Measurements from ENCODE around the gene TKTL1. TPM values are rescaled to one million over a fixed set of nuclear protein-coding genes. Genes with fewer than 3 reads are reported as not detected.
"Not testable (repeated sequence)": the region's sequence is repeated elsewhere in the genome, so short reads cannot be mapped to it uniquely, and the experiment has no call there.

Gene TKTL1
- total RNA-seq, 1 donor from 2014 or later: 1.0 TPM

DNA sequence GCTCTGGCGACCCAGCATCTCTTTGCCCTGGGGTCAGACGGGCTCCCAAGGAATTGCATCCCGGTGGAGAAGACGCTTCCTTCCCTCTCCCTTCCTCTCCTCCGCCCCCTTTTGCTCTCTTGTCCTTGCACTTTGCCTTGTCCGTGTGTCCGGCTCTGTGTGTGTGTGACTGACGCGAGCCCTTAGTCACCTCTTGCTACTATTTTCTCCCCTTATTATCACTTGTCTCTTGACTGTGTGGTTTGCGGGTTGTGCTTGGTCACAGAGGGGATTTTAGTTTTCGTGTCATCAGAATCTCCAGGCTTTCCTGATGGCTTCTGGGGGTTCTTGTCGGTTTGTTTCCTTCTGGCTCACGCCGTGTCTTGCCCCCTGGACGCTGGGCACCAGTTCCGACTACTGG is 47.5 kb downstream of the TKTL1 start:
- intact Hi-C loops (cut with micrococcal nuclease): not testable (repeated sequence)

DNA sequence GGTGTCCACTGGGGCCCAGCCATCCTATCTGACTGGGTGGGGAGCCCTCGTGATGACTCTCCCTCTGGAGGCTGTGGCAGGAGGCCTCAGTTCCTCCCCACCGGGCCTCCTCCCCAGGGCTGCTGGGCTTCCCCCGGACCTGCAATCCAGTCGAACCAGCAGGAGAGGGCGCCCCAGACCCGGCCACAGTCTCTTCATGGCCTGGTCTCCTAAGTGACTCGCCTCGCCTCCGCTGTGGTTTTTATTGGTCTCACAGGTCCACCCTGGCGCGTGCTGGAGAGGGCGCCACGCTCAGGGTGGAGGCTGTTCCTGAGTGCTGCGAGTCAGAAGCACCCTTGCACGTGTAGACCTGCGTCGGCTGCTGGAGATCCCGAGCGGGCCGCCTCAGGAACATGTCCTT is 48.0 kb downstream of the TKTL1 start:
- intact Hi-C loops (cut with micrococcal nuclease): not testable (repeated sequence)

DNA sequence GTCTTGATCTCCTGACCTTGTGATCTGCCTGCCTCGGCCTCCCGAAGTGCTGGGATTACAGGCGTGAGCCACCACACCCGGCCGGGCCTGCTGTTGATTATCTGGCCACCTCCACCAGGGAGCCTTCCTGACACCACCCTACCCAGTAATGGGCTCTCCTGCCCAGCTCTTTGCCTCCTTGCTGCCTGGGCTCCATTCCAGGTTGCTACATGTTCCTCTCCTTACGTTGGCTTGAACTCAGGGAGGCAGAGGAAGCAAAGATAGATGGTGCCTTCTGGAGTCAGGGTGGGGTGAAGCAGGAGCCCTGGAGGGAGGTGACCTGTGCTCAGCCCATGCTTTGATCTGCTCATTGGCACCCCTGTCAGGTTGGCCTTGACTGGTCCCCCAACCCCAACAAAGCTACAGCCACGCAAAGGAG is 52.5 kb downstream of the TKTL1 start:
- intact Hi-C loops (cut with micrococcal nuclease): no loop called here

DNA sequence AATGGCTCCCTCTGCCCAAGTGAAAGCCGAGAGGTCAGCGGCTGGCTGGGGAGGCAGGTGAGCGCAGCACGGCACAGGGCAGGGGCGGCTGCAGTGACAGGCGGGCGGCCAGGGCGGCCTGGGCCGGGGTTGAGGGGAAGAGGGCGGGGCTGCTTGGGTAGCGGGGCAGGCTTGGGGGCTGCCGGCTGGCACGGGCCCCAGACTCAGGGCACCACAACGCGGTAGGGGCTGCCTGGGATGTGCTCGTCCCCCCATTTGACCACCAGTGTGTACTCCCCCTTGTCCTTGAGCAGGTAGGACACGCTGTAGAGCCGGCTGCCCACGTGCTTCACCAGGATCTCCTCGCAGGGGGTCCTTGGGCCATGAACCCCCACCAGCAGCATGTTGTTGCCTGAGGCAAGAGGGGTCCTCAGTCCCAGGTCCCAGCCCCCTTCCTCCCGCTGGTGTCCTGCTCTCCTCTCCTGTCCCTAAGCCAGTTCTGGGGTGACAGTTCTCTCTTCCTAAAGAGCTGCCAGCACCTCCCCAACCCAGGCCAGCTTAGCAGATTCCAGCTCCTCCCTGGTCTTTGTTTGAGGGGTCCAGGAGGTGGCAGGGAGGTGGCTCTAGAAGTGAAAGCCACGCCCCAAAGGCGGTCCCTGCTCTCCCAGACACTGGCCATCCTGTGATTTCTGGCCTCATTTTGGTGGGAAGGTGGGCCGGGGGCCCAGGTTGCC is 53.2 kb downstream of the TKTL1 start:
- intact Hi-C loops (cut with micrococcal nuclease): no loop called here

- intact Hi-C loops (cut with micrococcal nuclease): no loop called here
Measured at GRCh38 chrX:154349359-154349935, 53.9 kb downstream of the TKTL1 start.

- intact Hi-C loops (cut with micrococcal nuclease): no loop called here
Measured at GRCh38 chrX:154349979-154350378, 54.4 kb downstream of the TKTL1 start.

DNA sequence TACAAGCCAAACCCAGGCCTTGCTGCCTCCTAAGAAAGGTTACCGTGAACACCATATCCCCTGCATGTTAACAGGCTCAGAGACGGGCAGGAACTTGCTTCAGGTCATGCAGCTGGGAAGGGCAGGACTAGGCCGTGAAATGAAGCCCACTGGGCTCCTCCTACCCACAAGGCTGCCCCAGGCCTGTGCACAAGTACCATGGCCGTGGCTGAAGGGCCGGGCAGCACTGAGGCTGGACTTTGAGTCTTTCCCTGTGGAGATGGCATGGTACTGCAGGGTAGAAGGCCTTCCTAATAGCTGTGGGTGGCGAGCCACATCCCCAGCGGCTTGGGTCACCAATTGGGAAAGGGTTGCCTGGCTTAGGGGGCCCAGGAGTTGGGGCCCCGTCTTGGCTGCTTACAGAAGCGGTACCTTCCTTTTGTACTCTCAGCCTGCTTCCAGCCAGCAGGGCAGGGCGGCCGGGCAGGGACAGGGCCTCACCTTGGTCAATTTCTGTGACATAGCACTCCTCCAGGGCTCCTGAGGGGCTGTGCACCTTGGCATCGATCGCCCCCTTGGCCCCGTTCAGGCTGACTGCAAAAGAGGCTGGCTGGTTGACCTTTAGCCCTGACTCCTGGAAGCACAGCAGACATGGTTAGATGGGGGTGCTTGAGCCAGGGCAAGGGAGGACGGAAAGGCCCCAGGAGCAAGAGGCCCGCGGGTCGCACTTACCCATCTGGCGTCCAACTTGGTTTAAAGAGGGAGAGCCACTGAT is 55.0 kb downstream of the TKTL1 start:
- intact Hi-C loops (cut with micrococcal nuclease): no loop called here

- intact Hi-C loops (cut with micrococcal nuclease): loop anchor here (1.0 kb wide), 1 partner anchor 18 kb away; no protein-coding TSS in a partner anchor
Measured at GRCh38 chrX:154351183-154352011, 55.8 kb downstream of the TKTL1 start.

DNA sequence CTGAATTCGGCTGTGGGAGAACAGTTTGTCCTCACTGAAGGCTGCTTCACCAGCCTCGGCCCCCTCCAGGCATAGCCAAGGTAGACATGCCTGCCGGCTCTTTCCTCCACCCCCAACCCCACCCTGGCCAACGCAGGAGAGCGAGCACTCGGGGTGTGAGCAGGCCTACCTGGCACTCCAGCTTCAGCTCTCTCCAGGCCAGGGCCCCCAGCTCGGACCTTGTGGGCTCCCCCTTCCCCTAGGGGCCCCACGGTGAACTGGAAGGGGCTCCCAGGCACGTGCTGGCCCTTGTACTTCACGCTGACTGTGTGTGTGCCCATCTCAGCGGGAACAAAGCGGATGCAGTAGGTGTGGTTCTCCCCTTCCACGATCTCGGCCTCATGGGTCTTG is 56.4 kb downstream of the TKTL1 start:
- intact Hi-C loops (cut with micrococcal nuclease): loop anchor here (1.0 kb wide), 1 partner anchor 17 kb away; no protein-coding TSS in a partner anchor

DNA sequence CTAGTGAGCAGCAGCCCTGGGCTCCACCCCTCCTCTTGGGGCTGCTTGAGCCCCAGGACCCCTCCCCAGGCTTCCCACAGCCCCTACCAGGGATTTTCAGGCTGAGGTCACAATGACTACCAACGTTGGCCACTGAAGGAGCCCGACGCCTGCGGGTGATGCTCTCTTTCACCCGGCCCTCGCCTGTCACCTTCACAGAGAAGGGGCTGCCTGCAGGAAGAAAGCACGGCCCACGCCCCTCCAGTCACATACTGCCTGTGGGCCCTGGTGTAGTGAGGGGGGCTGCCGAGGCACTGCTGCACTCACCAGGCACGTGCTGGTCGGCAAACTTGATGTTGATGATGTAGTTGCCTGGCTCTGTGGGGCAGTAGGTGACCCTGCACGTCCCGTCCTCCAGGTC is 56.9 kb downstream of the TKTL1 start:
- intact Hi-C loops (cut with micrococcal nuclease): loop anchor here (1.0 kb wide), 1 partner anchor 17 kb away; no protein-coding TSS in a partner anchor

DNA sequence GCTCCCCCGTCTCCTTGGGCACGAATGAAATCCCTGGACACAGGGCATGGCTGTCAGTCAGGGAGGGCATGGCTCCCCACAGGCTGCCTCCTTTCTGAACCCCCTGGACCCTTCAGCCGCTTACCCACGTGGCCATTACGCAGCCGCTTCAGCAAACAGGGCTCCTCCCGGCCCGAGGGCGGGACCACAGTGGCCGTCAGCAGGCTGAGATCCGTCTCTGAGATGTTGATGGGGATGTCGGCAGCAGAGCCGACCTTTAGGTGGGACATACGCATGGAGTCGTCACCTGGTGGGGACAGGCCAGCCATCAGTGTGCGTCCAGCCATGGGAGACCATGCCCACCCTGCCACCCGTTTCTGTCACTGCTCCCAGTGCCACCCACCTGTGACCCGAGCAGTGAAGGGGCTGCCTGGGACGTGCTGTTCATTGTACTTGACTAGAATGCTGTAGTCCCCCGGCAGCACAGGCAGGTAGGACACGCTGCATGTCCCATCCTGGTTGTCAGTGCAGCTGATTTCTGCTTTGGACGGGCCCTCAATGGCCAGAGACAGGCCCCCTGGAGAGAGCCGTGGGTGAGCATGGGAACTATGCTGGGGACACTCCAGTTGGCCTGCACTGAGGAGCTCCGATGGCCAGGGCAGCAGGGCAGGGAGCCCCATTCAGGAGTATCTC is 57.7 kb downstream of the TKTL1 start:
- intact Hi-C loops (cut with micrococcal nuclease): no loop called here

- intact Hi-C loops (cut with micrococcal nuclease): no loop called here
Measured at GRCh38 chrX:154354013-154354412, 58.4 kb downstream of the TKTL1 start.

GRCh38 chrX:154354516-154354915 is 58.9 kb downstream of the TKTL1 start:
- intact Hi-C loops (cut with micrococcal nuclease): no loop called here

GRCh38 chrX:154355094-154355775 is 59.6 kb downstream of the TKTL1 start:
- intact Hi-C loops (cut with micrococcal nuclease): no loop called here

DNA sequence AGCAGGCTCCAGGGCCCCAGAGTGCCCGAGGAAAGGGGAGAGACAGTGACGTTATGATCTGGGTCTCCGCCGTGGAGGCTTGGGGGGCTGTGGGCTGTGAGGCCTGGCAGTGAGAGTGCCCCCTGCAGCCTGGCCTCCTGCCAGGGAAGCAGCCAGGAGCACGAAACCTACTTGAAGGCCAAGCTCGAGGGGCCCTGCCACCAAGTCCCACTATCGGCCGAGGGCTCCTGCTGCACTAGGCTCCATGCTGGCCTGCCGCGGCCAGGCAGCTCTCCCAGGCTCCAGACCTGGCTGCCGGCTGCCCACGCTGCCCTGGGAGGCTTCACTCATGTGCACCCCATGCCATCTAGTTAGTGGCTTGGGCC is 60.2 kb downstream of the TKTL1 start:
- intact Hi-C loops (cut with micrococcal nuclease): no loop called here

DNA sequence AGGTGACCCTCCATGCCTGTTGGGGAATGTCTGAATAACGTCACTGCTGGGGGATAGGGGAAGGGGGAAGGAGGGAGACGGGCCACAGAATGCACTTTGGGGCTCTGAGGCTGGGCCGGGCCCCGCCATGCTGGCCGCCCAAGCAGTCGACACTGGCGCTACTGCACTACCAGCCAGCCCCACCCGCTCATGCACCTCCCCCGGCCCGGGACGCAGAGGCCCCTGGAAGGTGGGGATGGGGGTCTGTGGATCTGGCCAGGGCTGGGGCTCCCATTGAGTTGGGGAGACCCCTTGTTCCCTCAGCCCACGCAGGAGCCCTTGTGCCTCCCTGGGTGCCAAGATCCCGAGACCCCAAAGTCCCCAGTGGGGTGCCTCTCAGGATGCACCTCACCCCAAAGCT is 61.0 kb downstream of the TKTL1 start:
- intact Hi-C loops (cut with micrococcal nuclease): no loop called here

DNA sequence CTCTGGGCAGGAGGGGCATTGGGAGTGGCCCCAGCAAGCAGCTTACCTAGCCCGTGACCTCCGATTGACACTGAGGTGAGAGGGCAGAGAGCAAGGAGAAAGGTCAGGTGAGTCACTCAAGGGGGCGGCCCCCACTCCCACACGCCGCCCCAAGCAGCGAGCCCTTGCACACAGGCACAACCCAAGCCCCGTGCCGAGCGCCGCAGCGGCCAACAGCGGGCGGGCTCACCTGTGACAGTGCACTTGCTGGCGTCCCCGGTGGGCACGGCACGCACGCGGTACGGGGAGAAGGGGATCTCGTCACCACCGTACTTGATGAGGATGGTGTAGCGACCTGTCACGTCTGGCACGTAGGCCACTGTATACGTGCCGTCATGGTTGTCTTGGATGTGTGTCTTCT is 61.6 kb downstream of the TKTL1 start:
- intact Hi-C loops (cut with micrococcal nuclease): no loop called here

DNA sequence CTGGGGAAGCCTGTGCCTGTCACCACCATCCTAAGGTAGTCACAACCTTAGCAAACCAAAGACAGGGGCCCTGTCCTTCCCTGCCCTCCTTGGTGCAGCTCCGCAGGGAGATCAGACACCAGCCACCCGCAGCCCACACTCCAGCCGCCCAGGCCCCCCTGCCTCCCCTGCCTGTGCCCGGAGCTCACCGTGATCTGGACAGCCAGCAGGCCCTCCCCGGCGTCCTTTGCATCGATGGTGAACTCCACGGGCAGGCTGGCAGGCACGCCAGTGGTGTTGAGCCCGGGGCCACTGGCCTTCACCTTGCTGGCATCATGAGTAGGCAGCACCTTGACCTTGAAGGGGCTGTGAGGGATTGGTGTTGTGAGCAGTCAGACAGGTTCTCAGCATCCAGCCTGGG is 62.4 kb downstream of the TKTL1 start:
- intact Hi-C loops (cut with micrococcal nuclease): no loop called here

- intact Hi-C loops (cut with micrococcal nuclease): no loop called here
Measured at GRCh38 chrX:154358829-154359228, 63.2 kb downstream of the TKTL1 start.

GRCh38 chrX:154359362-154360154 is 64.0 kb downstream of the TKTL1 start:
- intact Hi-C loops (cut with micrococcal nuclease): no loop called here

All from T-helper 2 cell treated with Interferon-gamma antibody and Interleukin-4, amounts not matched to agents 100 ng/mL and 5 ng/mL, for 36 hours (primary cell).